ENCODE results near the gene MILR1.

The MILR1 gene

DNA sequence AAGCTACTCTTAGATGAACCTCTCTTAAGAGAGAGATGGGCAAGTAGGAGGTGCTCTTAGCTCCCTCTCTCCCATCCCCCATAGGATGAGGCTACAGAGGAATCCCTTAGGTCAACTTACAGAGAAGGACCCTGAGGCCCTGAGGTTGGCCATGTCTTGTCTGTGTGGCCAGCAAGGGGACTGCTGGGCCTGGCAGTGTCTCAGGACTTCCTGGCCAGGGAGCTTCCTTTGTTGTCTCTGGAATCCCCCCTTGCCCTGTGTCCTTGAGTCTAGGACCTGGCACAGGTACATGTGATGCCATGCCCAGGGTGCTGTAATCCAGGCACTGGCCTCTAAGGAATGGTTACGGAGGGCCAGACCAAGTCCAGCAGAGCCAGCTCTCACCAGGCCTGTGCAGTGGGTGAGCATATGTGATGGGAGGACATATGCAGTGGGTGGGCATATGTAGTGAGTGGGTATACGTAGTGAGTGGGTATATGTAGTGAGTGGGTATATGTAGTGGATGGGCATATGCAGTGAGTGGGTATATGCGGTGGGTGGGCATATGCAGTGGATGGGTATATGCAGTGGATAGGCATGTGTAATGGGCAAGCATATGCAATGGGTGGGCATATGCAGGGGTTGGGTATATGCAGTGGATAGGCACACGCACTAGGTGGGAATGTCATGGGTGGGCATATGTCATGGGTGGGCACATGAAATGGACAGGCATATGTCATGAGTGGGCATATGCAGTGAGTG lies 38.0 kb upstream of the MILR1 start:
- H3K36me3 ChIP-seq (ENCODE audit: control insufficient read depth in 1 of 2, insufficient read depth in 2 of 2, low read depth in 1 of 2, low read length in 2 of 2) = peaks cover 0 to 32% of the 10 kb centered on the region in 2 experiments
- no peak overlapping the region for H2AK5ac ChIP-seq (ENCODE audit: low read length, severe bottlenecking)
- H3K9me3 ChIP-seq (ENCODE audit: control insufficient read depth, low read length) = no peaks in the 10 kb centered on the region

DNA sequence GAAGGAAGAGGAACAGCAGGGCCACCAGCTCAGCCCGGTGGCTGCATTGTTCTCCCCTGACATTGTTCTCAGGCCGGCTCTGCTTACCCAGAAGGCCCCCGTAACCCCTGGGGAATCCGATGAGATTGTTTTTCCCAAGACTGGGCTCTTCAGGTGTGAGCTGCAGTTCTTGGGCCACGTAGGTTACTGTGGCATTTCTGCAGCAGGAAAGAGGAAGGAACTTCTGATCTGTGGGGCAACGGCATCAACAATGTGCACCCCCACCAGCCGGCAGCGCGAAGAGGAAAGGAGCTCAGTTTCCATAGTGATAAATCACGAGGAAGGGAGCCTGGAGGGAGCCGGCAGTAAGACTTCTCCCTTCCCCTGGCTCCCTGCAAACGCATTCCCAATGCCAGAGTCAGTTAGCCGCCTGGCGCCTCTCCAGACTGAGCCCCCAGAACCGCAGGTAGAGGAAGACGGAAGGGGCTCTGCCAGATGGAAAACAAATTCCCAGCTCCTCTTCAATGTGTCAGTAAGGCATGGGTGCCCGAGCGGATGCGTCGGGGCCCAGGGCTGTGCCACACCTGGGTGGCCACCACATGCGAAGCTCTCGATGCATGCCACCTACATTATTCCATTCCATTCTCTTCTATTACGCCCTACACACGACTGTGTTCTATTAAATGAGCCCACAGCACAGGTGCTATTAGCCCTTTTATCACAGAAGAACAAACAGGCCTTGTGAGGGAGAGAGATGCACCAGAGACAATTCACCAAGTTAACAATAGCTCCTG lies 36.7 kb upstream of the MILR1 start:
- H2BK12ac ChIP-seq (ENCODE audit: low read length in 2 of 2) = peak overlapping the region in 1 of 2 experiments; percentile 32
- peak; percentile 58 for DNase-seq
- H2BK15ac ChIP-seq (ENCODE audit: low read depth, poor library complexity, severe bottlenecking) = no peak overlapping the region
- no peak overlapping the region for H4K91ac ChIP-seq (ENCODE audit: low read length)
- H3K9me3 ChIP-seq (ENCODE audit: control insufficient read depth, low read length) = no peaks in the 10 kb centered on the region
- no peaks in the 10 kb centered on the region for H3K27me3 ChIP-seq (ENCODE audit: control insufficient read depth in 1 of 2, insufficient read depth in 1 of 2, low read length in 2 of 2)
- 44% methylated on average over 24 of the region's 24 CpGs for WGBS
- H3K4me2 ChIP-seq (ENCODE audit: low read length, poor library complexity, severe bottlenecking) = peak overlapping the region; percentile 41
- H3K18ac ChIP-seq (ENCODE audit: low read depth in 1 of 2, low read length in 2 of 2) = peak overlapping the region; percentile 52 to 60
- no peak overlapping the region for H2AK5ac ChIP-seq (ENCODE audit: low read length, severe bottlenecking)
- H4K8ac ChIP-seq (ENCODE audit: low read length) = peak overlapping the region; percentile 80
- no peak overlapping the region for H3K4me3 ChIP-seq (ENCODE audit: insufficient read depth in 1 of 2, low read depth in 1 of 2, low read length in 2 of 2)
- H2BK5ac ChIP-seq (ENCODE audit: low read depth, low read length, poor library complexity, severe bottlenecking) = no peak overlapping the region
- H3K4me1 ChIP-seq (ENCODE audit: control insufficient read depth, insufficient read depth, low read depth, low read length) = peaks cover 15% of the 10 kb centered on the region
- no peaks in the 10 kb centered on the region for H3K79me1 ChIP-seq (replicated peaks; ENCODE audit: low read length, poor library complexity, severe bottlenecking)
- no peak overlapping the region for H3K27ac ChIP-seq (ENCODE audit: low read length, poor library complexity, severe bottlenecking)
- H3K14ac ChIP-seq (ENCODE audit: low read length in 2 of 2) = no peak overlapping the region
- peaks cover 0 to 22% of the 10 kb centered on the region in 2 experiments for H3K36me3 ChIP-seq (ENCODE audit: control insufficient read depth in 1 of 2, insufficient read depth in 2 of 2, low read depth in 1 of 2, low read length in 2 of 2)
- H3K4ac ChIP-seq (ENCODE audit: low read depth in 1 of 2, low read length in 2 of 2) = peak overlapping the region in 1 of 2 experiments; percentile 57
- no peak overlapping the region for H3K23ac ChIP-seq (ENCODE audit: low read length in 2 of 2)
- H3K9ac ChIP-seq (ENCODE audit: low read length) = peak overlapping the region; percentile 61
- H2AFZ ChIP-seq (ENCODE audit: low read depth, low read length) = no peak overlapping the region
- H2BK120ac ChIP-seq (ENCODE audit: low read depth, low read length) = no peak overlapping the region

More for the DNA sequence above, 38.0 kb upstream of the MILR1 start:
- Histone ChIP-seq H3K23ac (ENCODE audit: low read length in 2 of 2) (no peak overlapping the region), H2BK12ac (ENCODE audit: low read length in 2 of 2) (no peak overlapping the region), H3K9ac (ENCODE audit: low read length) (peak overlapping the region; percentile 47), H2BK15ac (ENCODE audit: low read depth, poor library complexity, severe bottlenecking) (no peak overlapping the region), H3K4me1 (ENCODE audit: control insufficient read depth, insufficient read depth, low read depth, low read length) (peaks cover 15% of the 10 kb centered on the region), H4K8ac (ENCODE audit: low read length) (peak overlapping the region; percentile 12), H3K18ac (ENCODE audit: low read depth in 1 of 2, low read length in 2 of 2) (peak overlapping the region in 1 of 2 experiments; percentile 50), H2AFZ (ENCODE audit: low read depth, low read length) (no peak overlapping the region), H3K4me2 (ENCODE audit: low read length, poor library complexity, severe bottlenecking) (no peak overlapping the region), H2BK5ac (ENCODE audit: low read depth, low read length, poor library complexity, severe bottlenecking) (no peak overlapping the region), H3K27me3 (ENCODE audit: control insufficient read depth in 1 of 2, insufficient read depth in 1 of 2, low read length in 2 of 2) (no peaks in the 10 kb centered on the region), H3K79me1 (replicated peaks; ENCODE audit: low read length, poor library complexity, severe bottlenecking) (no peaks in the 10 kb centered on the region), H4K91ac (ENCODE audit: low read length) (peak overlapping the region; percentile 52), H2BK120ac (ENCODE audit: low read depth, low read length) (no peak overlapping the region), H3K14ac (ENCODE audit: low read length in 2 of 2) (no peak overlapping the region), H3K4ac (ENCODE audit: low read depth in 1 of 2, low read length in 2 of 2) (no peak overlapping the region), H3K4me3 (ENCODE audit: insufficient read depth in 1 of 2, low read depth in 1 of 2, low read length in 2 of 2) (no peak overlapping the region), H3K27ac (ENCODE audit: low read length, poor library complexity, severe bottlenecking) (no peak overlapping the region)
- WGBS = 96% methylated on average over 4 of the region's 4 CpGs
- DNase-seq = no peak

DNA sequence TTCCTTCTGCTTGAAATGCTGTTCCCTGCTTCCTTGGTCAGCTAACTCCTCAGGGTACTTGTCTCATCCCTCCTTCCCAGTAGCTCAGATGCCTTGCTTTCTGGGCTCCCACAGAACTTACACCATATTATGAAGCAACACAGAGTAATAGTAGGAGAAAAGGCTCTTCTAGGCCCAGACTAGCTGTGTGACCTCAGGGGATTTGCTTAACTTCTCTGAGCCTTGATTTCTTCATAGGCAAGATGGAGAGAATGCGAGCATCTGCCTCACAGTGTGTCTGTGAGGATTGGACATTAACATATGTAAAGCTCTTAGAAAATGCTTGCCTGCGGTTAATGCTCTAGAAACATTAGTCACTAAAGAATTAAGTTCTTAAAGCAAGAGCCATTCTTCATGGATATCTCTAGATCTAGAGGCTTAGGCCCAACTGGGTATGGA lies 36.0 kb upstream of the MILR1 start:
- H2AFZ ChIP-seq (ENCODE audit: low read depth, low read length) = no peak overlapping the region
- H3K4me1 ChIP-seq (ENCODE audit: control insufficient read depth, insufficient read depth, low read depth, low read length) = peaks cover 15% of the 10 kb centered on the region
- no peaks in the 10 kb centered on the region for H3K27me3 ChIP-seq (ENCODE audit: control insufficient read depth in 1 of 2, insufficient read depth in 1 of 2, low read length in 2 of 2)

DNA sequence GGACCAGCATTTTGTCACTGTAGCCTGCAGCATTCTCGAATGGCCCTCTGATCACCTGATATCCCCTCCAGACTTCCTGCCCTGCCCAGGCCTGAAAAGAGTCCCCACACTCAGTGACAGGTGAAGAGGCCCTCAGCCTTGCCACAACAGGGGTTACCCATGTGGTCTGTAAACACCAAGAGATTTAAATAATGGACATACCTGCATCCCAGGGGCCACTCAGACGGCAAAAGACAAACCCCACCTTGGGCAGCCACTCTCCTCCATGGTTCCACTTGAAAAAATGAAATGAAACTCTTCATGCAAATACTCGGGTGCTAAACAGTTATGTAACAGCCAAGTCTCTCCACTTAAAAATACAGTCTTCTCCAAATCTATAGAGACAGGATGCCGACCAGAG lies 35.4 kb upstream of the MILR1 start:
- WGBS = 73% methylated on average over 4 of the region's 4 CpGs
- H3K14ac ChIP-seq (ENCODE audit: low read length in 2 of 2) = no peak overlapping the region
- H3K9ac ChIP-seq (ENCODE audit: low read length) = no peak overlapping the region
- H3K4me3 ChIP-seq (ENCODE audit: insufficient read depth in 1 of 2, low read depth in 1 of 2, low read length in 2 of 2) = no peak overlapping the region
- H2BK12ac ChIP-seq (ENCODE audit: low read length in 2 of 2) = no peak overlapping the region
- peaks cover 0 to 21% of the 10 kb centered on the region in 2 experiments for H3K36me3 ChIP-seq (ENCODE audit: control insufficient read depth in 1 of 2, insufficient read depth in 2 of 2, low read depth in 1 of 2, low read length in 2 of 2)
- no peak overlapping the region for H3K4me2 ChIP-seq (ENCODE audit: low read length, poor library complexity, severe bottlenecking)
- H3K79me1 ChIP-seq (replicated peaks; ENCODE audit: low read length, poor library complexity, severe bottlenecking) = no peaks in the 10 kb centered on the region
- H4K8ac ChIP-seq (ENCODE audit: low read length) = no peak overlapping the region
- H3K27ac ChIP-seq (ENCODE audit: low read length, poor library complexity, severe bottlenecking) = no peak overlapping the region
- H3K23ac ChIP-seq (ENCODE audit: low read length in 2 of 2) = no peak overlapping the region
- DNase-seq = no peak
- peak overlapping the region in 1 of 2 experiments; percentile 17 for H3K4ac ChIP-seq (ENCODE audit: low read depth in 1 of 2, low read length in 2 of 2)
- no peak overlapping the region for H4K91ac ChIP-seq (ENCODE audit: low read length)
- no peak overlapping the region for H2BK5ac ChIP-seq (ENCODE audit: low read depth, low read length, poor library complexity, severe bottlenecking)
- no peak overlapping the region for H2AFZ ChIP-seq (ENCODE audit: low read depth, low read length)
- no peaks in the 10 kb centered on the region for H3K9me3 ChIP-seq (ENCODE audit: control insufficient read depth, low read length)
- no peak overlapping the region for H2BK15ac ChIP-seq (ENCODE audit: low read depth, poor library complexity, severe bottlenecking)
- H2AK5ac ChIP-seq (ENCODE audit: low read length, severe bottlenecking) = no peak overlapping the region
- no peak overlapping the region for H2BK120ac ChIP-seq (ENCODE audit: low read depth, low read length)
- no peak overlapping the region for H3K18ac ChIP-seq (ENCODE audit: low read depth in 1 of 2, low read length in 2 of 2)
- H3K27me3 ChIP-seq (ENCODE audit: control insufficient read depth in 1 of 2, insufficient read depth in 1 of 2, low read length in 2 of 2) = no peaks in the 10 kb centered on the region
- H3K4me1 ChIP-seq (ENCODE audit: control insufficient read depth, insufficient read depth, low read depth, low read length) = peaks cover 15% of the 10 kb centered on the region

More for the DNA sequence above, 36.0 kb upstream of the MILR1 start:
- Histone ChIP-seq H2AK5ac (ENCODE audit: low read length, severe bottlenecking) (no peak overlapping the region), H2BK15ac (ENCODE audit: low read depth, poor library complexity, severe bottlenecking) (no peak overlapping the region), H3K79me1 (replicated peaks; ENCODE audit: low read length, poor library complexity, severe bottlenecking) (no peaks in the 10 kb centered on the region), H3K14ac (ENCODE audit: low read length in 2 of 2) (no peak overlapping the region), H3K4ac (ENCODE audit: low read depth in 1 of 2, low read length in 2 of 2) (no peak overlapping the region), H3K23ac (ENCODE audit: low read length in 2 of 2) (no peak overlapping the region), H2BK5ac (ENCODE audit: low read depth, low read length, poor library complexity, severe bottlenecking) (no peak overlapping the region), H3K4me2 (ENCODE audit: low read length, poor library complexity, severe bottlenecking) (no peak overlapping the region), H3K4me3 (ENCODE audit: insufficient read depth in 1 of 2, low read depth in 1 of 2, low read length in 2 of 2) (no peak overlapping the region), H3K9me3 (ENCODE audit: control insufficient read depth, low read length) (no peaks in the 10 kb centered on the region), H3K9ac (ENCODE audit: low read length) (no peak overlapping the region), H4K8ac (ENCODE audit: low read length) (no peak overlapping the region), H3K27ac (ENCODE audit: low read length, poor library complexity, severe bottlenecking) (no peak overlapping the region), H3K36me3 (ENCODE audit: control insufficient read depth in 1 of 2, insufficient read depth in 2 of 2, low read depth in 1 of 2, low read length in 2 of 2) (peaks cover 0 to 21% of the 10 kb centered on the region in 2 experiments), H2BK12ac (ENCODE audit: low read length in 2 of 2) (no peak overlapping the region), H4K91ac (ENCODE audit: low read length) (no peak overlapping the region), H3K18ac (ENCODE audit: low read depth in 1 of 2, low read length in 2 of 2) (no peak overlapping the region), H2BK120ac (ENCODE audit: low read depth, low read length) (no peak overlapping the region)
- no peak for DNase-seq
- WGBS = 94% methylated on average over 2 of the region's 2 CpGs

Data from mesenchymal stem cell (in vitro differentiated cells and primary cell).